K562 (cell line): ENCODE results near the gene AP3S2. TPM values are rescaled to one million over a fixed set of nuclear protein-coding genes. Genes with fewer than 3 reads are reported as not detected.

ENCODE experiments used
- ATAC-seq: fragments of 200-7000 bp; cut with Tn5 transposase; 3 replicates; pipeline ENCODE4 v1.9.1; 2020; ENCODE audit warnings: moderate library complexity
- BruUV-seq: library from RNA; stranded (reverse); fragments of 400-500 nt; replicated peaks from 2 replicates; lab custom pipeline; 2021; lab: Mats Ljungman, UMichigan
- CTCF ChIA-PET: fragments of 300-600 bp; formaldehyde crosslinking; extraction: SDS; loops from one replicate; lab custom pipeline; 2021; ENCODE audit warnings: low intra/inter-chr PET ratio; lab: Yijun Ruan, JAX
- POLR2A ChIA-PET: fragments of 300-600, 350-650 bp; sonication (Branson Sonifier 250); formaldehyde crosslinking; extraction: SDS; loops from one replicate; lab custom pipeline; 2021; ENCODE audit warnings: antibody characterized with exemption, inconsistent platforms; lab: Yijun Ruan, JAX
- DNase-seq, 4 experiments: peaks; one replicate each; pipeline versions ENCODE4 v3.0.0 to v3.0.0-alpha.2; 2011 to 2018; ENCODE audit warnings: low spot score in 3 of 4, mixed read lengths in 3 of 4; ENCODE audit errors: extremely low read depth in 1 of 4
- FAIRE-seq: peaks from 2 replicates; lab custom pipeline; 2011; peaks lifted over from hg19 to GRCh38; lab: Jason Lieb, UNC
- H2AFZ ChIP-seq: 2 replicates; pipeline ENCODE4 v1.6.0; 2011; ENCODE audit warnings: low read depth, low read length, control low read depth, inconsistent platforms
- H3K27ac ChIP-seq: fragments of 200-600 bp; 3 replicates; pipeline ENCODE4 v1.8.0; 2011; ENCODE audit warnings: low read depth, mild to moderate bottlenecking, control low read depth, inconsistent platforms, low read length, moderate library complexity, mixed read lengths; ENCODE audit errors: extremely low read depth
- H3K27me3 ChIP-seq, 2 experiments: fragments of 300-600 bp in 1 of 2; 2 replicates in 1 of 2; 3 replicates in 1 of 2; pipeline versions ENCODE4 v1.6.0 to v1.8.0; 2011; ENCODE audit warnings: inconsistent platforms in 2 of 2, low read length in 2 of 2, mild to moderate bottlenecking in 1 of 2, mixed read lengths in 1 of 2, moderate library complexity in 1 of 2; ENCODE audit not compliant: control insufficient read depth in 2 of 2, insufficient read depth in 2 of 2
- H3K36me3 ChIP-seq: fragments of 300-600 bp; 3 replicates; pipeline ENCODE4 v1.8.0; 2011; ENCODE audit warnings: mild to moderate bottlenecking, low read length, inconsistent platforms; ENCODE audit not compliant: control insufficient read depth, insufficient read depth
- H3K4me1 ChIP-seq, 2 experiments: fragments of 200-600 bp in 1 of 2; replicated peaks in 1 of 2; 2 replicates in 1 of 2; 3 replicates in 1 of 2; pipeline versions ENCODE4 v1.5.1 to v1.8.0; 2011; ENCODE audit warnings: inconsistent platforms in 2 of 2, low read length in 2 of 2, mild to moderate bottlenecking in 1 of 2, mixed read lengths in 1 of 2, moderate library complexity in 1 of 2; ENCODE audit not compliant: control insufficient read depth in 2 of 2, insufficient read depth in 2 of 2
- H3K4me2 ChIP-seq: 2 replicates; pipeline ENCODE4 v1.6.1; 2011; ENCODE audit warnings: low read length, control low read depth, inconsistent platforms, mixed read lengths; ENCODE audit not compliant: insufficient read depth
- H3K4me3 ChIP-seq: fragments of 200-600 bp; sonication (generic), shearing (Covaris generic); 2 replicates; pipeline ENCODE4 v1.5.1; 2016; ENCODE audit warnings: control low read depth, inconsistent platforms
- H3K79me2 ChIP-seq: fragments of 200-600 bp; 3 replicates; pipeline ENCODE4 v1.8.0; 2011; ENCODE audit warnings: low read length, inconsistent platforms; ENCODE audit not compliant: control insufficient read depth, insufficient read depth
- H3K9ac ChIP-seq, 2 experiments: 2 replicates each; pipeline versions ENCODE4 v1.6.0 to v1.6.1; 2011; ENCODE audit warnings: low read depth in 2 of 2, low read length in 2 of 2, control low read depth in 1 of 2, inconsistent platforms in 1 of 2, mild to moderate bottlenecking in 1 of 2, mixed read lengths in 1 of 2; ENCODE audit not compliant: insufficient read depth in 1 of 2
- H3K9me1 ChIP-seq: one replicate; pipeline ENCODE4 v1.6.0; 2011; ENCODE audit warnings: inconsistent platforms, mild to moderate bottlenecking, low read length, moderate library complexity; ENCODE audit not compliant: control insufficient read depth, insufficient read depth
- H3K9me3 ChIP-seq: replicated peaks from 2 replicates; pipeline ENCODE4 v1.5.1; 2011; ENCODE audit warnings: low read depth, low read length, inconsistent platforms; ENCODE audit not compliant: control insufficient read depth, insufficient read depth
- H4K20me1 ChIP-seq: replicated peaks from 2 replicates; pipeline ENCODE4 v1.6.1; 2011; ENCODE audit warnings: low read length, inconsistent platforms, mixed read lengths; ENCODE audit not compliant: control insufficient read depth, insufficient read depth
- ARHGAP35 ChIP-seq: fragments of 450-650 bp; IDR thresholded peaks from 2 replicates; pipeline ENCODE4 v1.6.1; 2018; ENCODE audit not compliant: partially characterized antibody
- BCL6 ChIP-seq: fragments of 250-450 bp; sonication (Bioruptor Pico); IDR thresholded peaks from 2 replicates; pipeline ENCODE4 v1.4.0; 2020
- CBX2 ChIP-seq: fragments of 200-600 bp; sonication (generic); IDR thresholded peaks from one replicate; pipeline ENCODE4 v1.6.1; 2012; ENCODE audit warnings: mild to moderate bottlenecking, low read length, inconsistent platforms; ENCODE audit not compliant: insufficient read depth, poor library complexity, severe bottlenecking
- ESRRA ChIP-seq: fragments of 450-650 bp; IDR thresholded peaks from 2 replicates; pipeline ENCODE4 v1.6.1; 2014; ENCODE audit warnings: low read depth, mild to moderate bottlenecking, moderate library complexity, borderline replicate concordance
- MCM7 ChIP-seq, 2 experiments: fragments of 450-650 bp; IDR thresholded peaks; 2 replicates each; pipeline ENCODE4 v1.6.1; 2016 to 2018
- MYC ChIP-seq, 2 experiments: fragments of 250-450 bp in 1 of 2; sonication (Bioruptor Pico) in 1 of 2; IDR thresholded peaks; 2 replicates each; pipeline versions ENCODE4 v1.5.1 to v1.6.1; 2012 to 2021; ENCODE audit warnings: low read depth in 2 of 2, borderline replicate concordance in 1 of 2, improper control_type of control experiment in 1 of 2, low read length in 1 of 2, mild to moderate bottlenecking in 1 of 2, moderate library complexity in 1 of 2
- NCOA4 ChIP-seq: fragments of 450-650 bp; IDR thresholded peaks from 2 replicates; pipeline ENCODE4 v1.6.1; 2018; ENCODE audit warnings: mild to moderate bottlenecking; ENCODE audit not compliant: partially characterized antibody
- RB1 ChIP-seq: fragments of 450-650 bp; IDR thresholded peaks from 2 replicates; pipeline ENCODE4 v1.6.1; 2017; ENCODE audit warnings: low read depth, mild to moderate bottlenecking
- STAT5B ChIP-seq: fragments of 250-450 bp; sonication (Bioruptor Pico); IDR thresholded peaks from 2 replicates; pipeline ENCODE4 v1.8.0; 2021; ENCODE audit warnings: mild to moderate bottlenecking, inconsistent platforms
- USF1 ChIP-seq: sonication (generic); formaldehyde crosslinking; IDR thresholded peaks from 2 replicates; pipeline ENCODE4 v1.9.0; 2022; ENCODE audit warnings: mild to moderate bottlenecking, missing genetic modification reagents
- XRCC5 ChIP-seq: fragments of 200-400 bp; formaldehyde crosslinking; IDR thresholded peaks from 2 replicates; pipeline ENCODE4 v1.6.1; 2017; ENCODE audit warnings: low read depth, mild to moderate bottlenecking, low read length
- ZEB2 ChIP-seq: fragments of 450-650 bp; IDR thresholded peaks from 2 replicates; pipeline ENCODE4 v1.6.1; 2016
- WGBS: fragments of 100-300 bp; shearing (Covaris generic); methylation state at CpG from one replicate; pipeline ENCODE4 v1.1.6; 2016; ENCODE audit warnings: low coverage, mixed read lengths; ENCODE audit not compliant: insufficient coverage; ENCODE audit errors: missing lambda C conversion rate; 5-methylcytosine and 5-hydroxymethylcytosine counted together
- in situ Hi-C: fragments of 300-500 bp; cut with MboI; formaldehyde crosslinking; loops from 4 replicates; pipeline ENCODE4 v1.15.0; 2018; ENCODE audit warnings: inconsistent platforms, mixed read lengths
- intact Hi-C: fragments of 100-400 bp; cut with micrococcal nuclease; formaldehyde crosslinking; loops from 2 replicates; pipeline ENCODE4 v1.14.2; 2022
- polyA plus RNA-seq, 8 experiments: library from polyadenylated mRNA; depleted of rRNA in 4 of 8; stranded (reverse) in 5 of 8; unstranded in 3 of 8; fragments of >200 nt; fragmentation: Nextera tagmentation in 2 of 8; fragmentation: Illumina TruSeq in 1 of 8; extraction: Ambion mirVana in 2 of 8; extraction: Trizol in 1 of 8; gene quantifications; 2 replicates each; pipeline versions ENCODE4 v1.2.1 to v1.2.3, GENCODE V29; 2011 to 2014; ENCODE audit warnings: inconsistent platforms in 1 of 8, missing spikeins in 1 of 8
- total RNA-seq, 7 experiments: library from RNA; depleted of rRNA in 6 of 7; stranded (reverse); fragments of >200 nt in 6 of 7; fragmentation: Illumina TruSeq in 2 of 7; extraction: Trizol in 2 of 7; gene quantifications; 2 replicates each; pipeline versions ENCODE4 v1.2.1 to v1.2.3, GENCODE V29; 2011 to 2021; ENCODE audit warnings: low replicate concordance in 1 of 7

The AP3S2 gene
- total and polyA plus RNA-seq, 9 of the 15 experiments (the other 6 are each of a cell fraction or from before 2014, with no cell fraction given): 16.4 to 54.1 (median 37.4) TPM

GRCh38 chr15:89875741-89876140, 18.1 kb downstream of the AP3S2 start:
- no peaks in the 10 kb centered on the region for H3K9me3 ChIP-seq
- no peaks in the 10 kb centered on the region for H3K9me1 ChIP-seq
- TF ChIP-seq CBX2: no peak
- TF ChIP-seq ZEB2: no peak
- TF ChIP-seq, all 486 proteins: peak for 0
- Histone ChIP-seq H3K27ac (no peak overlapping the region), H3K27me3 (no peaks in the 10 kb centered on the region), H3K4me3 (no peak overlapping the region), H3K9ac (no peak overlapping the region), H3K4me2 (no peak overlapping the region), H3K4me1 (peaks cover 0 to 3% of the 10 kb centered on the region in 2 experiments; a peak in 1 of 5 replicates), H2AFZ (no peak overlapping the region), H4K20me1 (no peaks in the 10 kb centered on the region), H3K36me3 (peaks cover 46% of the 10 kb centered on the region; the same call in 2 of the 3 replicates), H3K79me2 (no peaks in the 10 kb centered on the region)
- DNase-seq: no peak
- POLR2A ChIA-PET: interaction anchor here (0.6 to 1.8 kb wide), 2 partner anchors 120 to 345 kb away, joined by 3 to 5 read pairs; no protein-coding TSS in a partner anchor
- BruUV-seq: no TSS peak
- in situ Hi-C loops: loop anchor here (5.0 kb wide), 1 partner anchor 118 kb away; no protein-coding TSS in a partner anchor
- CTCF ChIA-PET: interaction anchor here (0.7 to 3.0 kb wide), 4 partner anchors 114 to 228 kb away, joined by 3 to 28 read pairs (median 6); partner anchors contain the start of gene MESP1
- no peak for FAIRE-seq
- ATAC-seq: no peak
- WGBS: 80% methylated on average over 5 of the region's 6 CpGs
- intact Hi-C loops: loop anchor here (1.0 kb wide), 2 partner anchors 115 to 132 kb away; no protein-coding TSS in a partner anchor

GRCh38 chr15:89874926-89875564, 18.7 kb downstream of the AP3S2 start:
- intact Hi-C loops (loop anchor here (1.0 kb wide), 2 partner anchors 115 to 132 kb away; no protein-coding TSS in a partner anchor), in situ Hi-C loops (loop anchor here (5.0 kb wide), 1 partner anchor 118 kb away; no protein-coding TSS in a partner anchor)
- no peaks in the 10 kb centered on the region for H3K9me1 ChIP-seq
- H3K9me3 ChIP-seq: no peaks in the 10 kb centered on the region
- ATAC-seq (peak; percentile 100), FAIRE-seq (peak; percentile 80), DNase-seq (peak; percentile 76 to 83 (median 78))
- ChIA-PET POLR2A (interaction anchor here (0.5 to 1.8 kb wide), 16 partner anchors 9 to 570 kb away, joined by 3 to 8 read pairs (median 4); partner anchors contain the start of gene AP3S2), CTCF (interaction anchor here (0.6 to 3.0 kb wide), 8 partner anchors 13 to 228 kb away, joined by 3 to 28 read pairs (median 4); partner anchors contain the start of gene MESP1)
- H3K36me3 ChIP-seq: peaks cover 51% of the 10 kb centered on the region
- H2AFZ ChIP-seq: no peak overlapping the region
- no peaks in the 10 kb centered on the region for H4K20me1 ChIP-seq
- BruUV-seq: no TSS peak
- WGBS: 11% methylated on average over 10 of the region's 10 CpGs
- no peak overlapping the region for H3K4me3 ChIP-seq
- H3K4me2 ChIP-seq: no peak overlapping the region
- H3K9ac ChIP-seq: no peak overlapping the region
- no peaks in the 10 kb centered on the region for H3K79me2 ChIP-seq
- no peaks in the 10 kb centered on the region for H3K27me3 ChIP-seq
- H3K4me1 ChIP-seq: peaks cover 0 to 3% of the 10 kb centered on the region in 2 experiments; a peak in 1 of 5 replicates
- H3K27ac ChIP-seq: no peak overlapping the region
- no peak for TF ChIP-seq BCL6 (CRISPR knock-in tag)
- no peak for TF ChIP-seq MCM7 (IDR thresholded peaks at IDR 0.05)
- TF ChIP-seq ESRRA: peak; percentile 64
- no peak for TF ChIP-seq STAT5B (CRISPR knock-in tag)
- TF ChIP-seq ARHGAP35: no peak
- TF ChIP-seq MYC (IDR thresholded peaks at IDR 0.05; ENCODE audit: low read depth, low read length): peak; percentile 94
- TF ChIP-seq MYC (CRISPR knock-in tag; IDR thresholded peaks at IDR 0.05; ENCODE audit: borderline replicate concordance, low read depth): no peak
- TF ChIP-seq NCOA4: no peak
- 0 out of 2 replicates have a peak, but pooled peaks have one; percentile 20 for TF ChIP-seq RB1
- peak; percentile 59 for TF ChIP-seq USF1 (CRISPR knock-in tag)
- 0 out of 2 replicates have a peak, but pooled peaks have one; percentile 75 for TF ChIP-seq XRCC5
